ENCODE results near the gene MUC6. TPM values are rescaled to one million over a fixed set of nuclear protein-coding genes. Genes with fewer than 3 reads are reported as not detected.

MUC6 gene
- total RNA-seq, 3 donors from 2014 or later (not counting 1 experiment from before 2014, with no cell fraction given): not detected

GRCh38 chr11:1060410-1060809, 23.9 kb upstream of the MUC6 start:
- no peaks in the 10 kb centered on the region for H3K36me3 ChIP-seq (ENCODE audit: control insufficient read depth, insufficient read depth, low read length)
- Mint-ChIP-seq H3K9me3 (peaks cover 0 to 2% of the 10 kb centered on the region in 2 donors), H3K27ac (no peak overlapping the region), H3K4me3 (no peak overlapping the region), H3K27me3 (ENCODE audit: low read depth in 2 of 2) (peaks cover 12 to 18% of the 10 kb centered on the region in 2 donors), H3K4me1 (no peaks in the 10 kb centered on the region), H3K36me3 (no peaks in the 10 kb centered on the region)
- DNase-seq: peak in 1 of 2 donors; percentile 11
- intact Hi-C loops (cut with micrococcal nuclease): no loop called here
- H3K4me1 ChIP-seq (ENCODE audit: control insufficient read depth, insufficient read depth, low read length): no peaks in the 10 kb centered on the region
- 93% methylated on average over 16 of the region's 16 CpGs for WGBS (ENCODE audit: insufficient coverage)
- no peaks in the 10 kb centered on the region for H3K9me3 ChIP-seq (ENCODE audit: control insufficient read depth, insufficient read depth, low read length)
- ATAC-seq: no peak
- no peaks in the 10 kb centered on the region for H3K27me3 ChIP-seq (ENCODE audit: control insufficient read depth, insufficient read depth, low read length)
- H3K27ac ChIP-seq (ENCODE audit: low read length): no peak overlapping the region
- H3K4me3 ChIP-seq (ENCODE audit: low read length): no peak overlapping the region
- no peak for TF ChIP-seq CTCF (IDR thresholded peaks at IDR 0.05)

- H3K27ac ChIP-seq (ENCODE audit: low read length): no peak overlapping the region
- H3K27ac Mint-ChIP-seq: no peak overlapping the region
- H3K36me3 Mint-ChIP-seq: no peaks in the 10 kb centered on the region
- ATAC-seq (no peak), DNase-seq (peak in 1 of 2 donors; percentile 2)
- H3K4me3 Mint-ChIP-seq: no peak overlapping the region
- no peaks in the 10 kb centered on the region for H3K4me1 Mint-ChIP-seq
- no peak overlapping the region for H3K4me3 ChIP-seq (ENCODE audit: low read length)
- peaks cover 0 to 2% of the 10 kb centered on the region in 2 donors for H3K9me3 Mint-ChIP-seq
- TF ChIP-seq CTCF (IDR thresholded peaks at IDR 0.05): no peak
- intact Hi-C loops (cut with micrococcal nuclease): no loop called here
- H3K4me1 ChIP-seq (ENCODE audit: control insufficient read depth, insufficient read depth, low read length): no peaks in the 10 kb centered on the region
- H3K36me3 ChIP-seq (ENCODE audit: control insufficient read depth, insufficient read depth, low read length): no peaks in the 10 kb centered on the region
- 65% methylated on average over 15 of the region's 15 CpGs for WGBS (ENCODE audit: insufficient coverage)
- no peaks in the 10 kb centered on the region for H3K9me3 ChIP-seq (ENCODE audit: control insufficient read depth, insufficient read depth, low read length)
- peaks cover 12 to 17% of the 10 kb centered on the region in 2 donors for H3K27me3 Mint-ChIP-seq (ENCODE audit: low read depth in 2 of 2)
- H3K27me3 ChIP-seq (ENCODE audit: control insufficient read depth, insufficient read depth, low read length): no peaks in the 10 kb centered on the region
Observed at GRCh38 chr11:1059759-1060158, 23.2 kb upstream of the MUC6 start.

GRCh38 chr11:1057806-1058205, 21.3 kb upstream of the MUC6 start:
- Histone ChIP-seq H3K27me3 (ENCODE audit: control insufficient read depth, insufficient read depth, low read length) (no peaks in the 10 kb centered on the region), H3K27ac (ENCODE audit: low read length) (no peak overlapping the region), H3K4me3 (ENCODE audit: low read length) (no peak overlapping the region), H3K36me3 (ENCODE audit: control insufficient read depth, insufficient read depth, low read length) (no peaks in the 10 kb centered on the region), H3K9me3 (ENCODE audit: control insufficient read depth, insufficient read depth, low read length) (no peaks in the 10 kb centered on the region), H3K4me1 (ENCODE audit: control insufficient read depth, insufficient read depth, low read length) (no peaks in the 10 kb centered on the region)
- H3K27ac Mint-ChIP-seq: no peak overlapping the region
- ATAC-seq: no peak
- no peak overlapping the region for H3K4me3 Mint-ChIP-seq
- intact Hi-C loops (cut with micrococcal nuclease): no loop called here
- no peaks in the 10 kb centered on the region for H3K36me3 Mint-ChIP-seq
- H3K9me3 Mint-ChIP-seq: peaks cover 0 to 2% of the 10 kb centered on the region in 2 donors
- no peaks in the 10 kb centered on the region for H3K4me1 Mint-ChIP-seq
- H3K27me3 Mint-ChIP-seq (ENCODE audit: low read depth in 2 of 2): peaks cover 11 to 14% of the 10 kb centered on the region in 2 donors
- no peak for DNase-seq
- no peak for TF ChIP-seq CTCF (IDR thresholded peaks at IDR 0.05)
- 90% methylated on average over 16 of the region's 16 CpGs for WGBS (ENCODE audit: insufficient coverage)
